ENCODE measurements around the gene C1orf53.

Gene C1orf53

GRCh38 chr1:197908716-197909220, 6.3 kb downstream of the C1orf53 start:
- no peak for DNase-seq (ENCODE audit: low read depth)
- H3K4me3 ChIP-seq (ENCODE audit: low read length) = no peak overlapping the region
- 0 out of 2 replicates have a peak, but pooled peaks have one; percentile 3 for TF ChIP-seq CTCF (conservative IDR thresholded peaks at IDR 0.05; ENCODE audit: low read length)

GRCh38 chr1:197909384-197909783, 7.0 kb downstream of the C1orf53 start:
- no peak overlapping the region for H3K4me3 ChIP-seq (ENCODE audit: low read length)

GRCh38 chr1:197910120-197910991, 7.9 kb downstream of the C1orf53 start:
- H3K4me3 ChIP-seq (ENCODE audit: low read length) = peak overlapping the region; percentile 5
- no peak for DNase-seq (ENCODE audit: low read depth)
- TF ChIP-seq CTCF (conservative IDR thresholded peaks at IDR 0.05; ENCODE audit: low read length) = no peak

More at GRCh38 chr1:197909384-197909783, 7.0 kb downstream of the C1orf53 start:
- TF ChIP-seq CTCF (conservative IDR thresholded peaks at IDR 0.05; ENCODE audit: low read length) = no peak
- no peak for DNase-seq (ENCODE audit: low read depth)

GRCh38 chr1:197911111-197911856, 8.9 kb downstream of the C1orf53 start:
- TF ChIP-seq CTCF (conservative IDR thresholded peaks at IDR 0.05; ENCODE audit: low read length) = no peak
- H3K4me3 ChIP-seq (ENCODE audit: low read length) = peak overlapping the region; percentile 42
- DNase-seq (ENCODE audit: low read depth) = no peak

- peak overlapping the region; percentile 42 for H3K4me3 ChIP-seq (ENCODE audit: low read length)
- no peak for TF ChIP-seq CTCF (conservative IDR thresholded peaks at IDR 0.05; ENCODE audit: low read length)
- no peak for DNase-seq (ENCODE audit: low read depth)
Measured at GRCh38 chr1:197911857-197912696, 9.6 kb downstream of the C1orf53 start.

- TF ChIP-seq CTCF (conservative IDR thresholded peaks at IDR 0.05; ENCODE audit: low read length) = no peak
- peak overlapping the region; percentile 42 for H3K4me3 ChIP-seq (ENCODE audit: low read length)
- DNase-seq (ENCODE audit: low read depth) = no peak
Measured at GRCh38 chr1:197912739-197913494, 10.5 kb downstream of the C1orf53 start.
